Vagina (tissue), 2 donors: ENCODE data around the gene GK.

Experiments
- CTCF ChIP-seq, 3 experiments: fragments of 450-650 bp in 2 of 3; fragments of 200-600 bp in 1 of 3; sonication (generic) in 1 of 3; IDR thresholded peaks; one replicate each; pipeline ENCODE4 v1.5.1; 2017 to 2019; ENCODE audit warnings: antibody characterized with exemption in 3 of 3, mild to moderate bottlenecking in 2 of 3, moderate library complexity in 2 of 3
- POLR2AphosphoS5 ChIP-seq, 2 donors: sonication (generic); formaldehyde crosslinking; IDR thresholded peaks; one replicate each; pipeline ENCODE4 v1.9.0; 2017; ENCODE audit warnings: antibody characterized with exemption in 2 of 2, mild to moderate bottlenecking in 2 of 2, low read depth in 1 of 2; ENCODE audit not compliant: insufficient read depth in 1 of 2

GRCh38 chrX:30663322-30663721 is 10.1 kb downstream of the GK start:
- TF ChIP-seq CTCF (IDR thresholded peaks at IDR 0.05): no peak
- no peak for TF ChIP-seq POLR2AphosphoS5 (IDR thresholded peaks at IDR 0.05; ENCODE audit: insufficient read depth in 1 of 2, low read depth in 1 of 2)
